Measurements from ENCODE around the gene AGPS. TPM values are rescaled to one million over a fixed set of nuclear protein-coding genes. Genes with fewer than 3 reads are reported as not detected.

Gene AGPS
- polyA plus RNA-seq, 2 of the 4 experiments (the other 2 are of a cell fraction) = 49.8 to 62.1 TPM

- DNase-seq (ENCODE audit: low read depth in 1 of 2, low spot score in 1 of 2) = no peak
- WGBS (ENCODE audit: missing lambda C conversion rate) = 92% methylated on average over 3 of the region's 3 CpGs
- Histone ChIP-seq H3K4me1 (no peaks in the 10 kb centered on the region), H3K4me3 (no peak overlapping the region), H3K4me2 (no peak overlapping the region), H3K9me3 (no peaks in the 10 kb centered on the region), H3K27ac (no peak overlapping the region)
- no peak for FAIRE-seq
- ChIA-PET CTCF (interaction anchor here (0.7 to 4.0 kb wide), 3 partner anchors 25 to 403 kb away, joined by 3 to 14 read pairs (median 4); no protein-coding TSS in a partner anchor), POLR2A (no interaction called here)
- ATAC-seq = no peak
- TF ChIP-seq HEYL (CRISPR knock-in tag; IDR thresholded peaks at IDR 0.05) = no peak
- TF ChIP-seq ESRRA (IDR thresholded peaks at IDR 0.05; ENCODE audit: borderline replicate concordance, low read length) = no peak
- TF ChIP-seq HOXB5 (CRISPR knock-in tag; IDR thresholded peaks at IDR 0.05) = no peak
- TF ChIP-seq NPAS2 (CRISPR knock-in tag; IDR thresholded peaks at IDR 0.05; ENCODE audit: borderline replicate concordance) = no peak
- TF ChIP-seq EHF (CRISPR knock-in tag; IDR thresholded peaks at IDR 0.05) = no peak
- no peak for TF ChIP-seq POLR2A (IDR thresholded peaks at IDR 0.05; ENCODE audit: low read length)
- no peak for TF ChIP-seq HOXA7 (CRISPR knock-in tag; IDR thresholded peaks at IDR 0.05)
- no peak for TF ChIP-seq FOXS1 (CRISPR knock-in tag; IDR thresholded peaks at IDR 0.05)
- TF ChIP-seq TP53 (CRISPR knock-in tag; IDR thresholded peaks at IDR 0.05) = no peak
- no peak for TF ChIP-seq ZNF302 (CRISPR knock-in tag; IDR thresholded peaks at IDR 0.05)
- TF ChIP-seq POLR2AphosphoS2 (conservative IDR thresholded peaks at IDR 0.05; ENCODE audit: low read length) = no peak
- no peak for TF ChIP-seq ZC3H11A (IDR thresholded peaks at IDR 0.05)
- no peak for TF ChIP-seq REST (IDR thresholded peaks at IDR 0.05)
- TF ChIP-seq RARB (CRISPR knock-in tag; IDR thresholded peaks at IDR 0.05) = no peak
- TF ChIP-seq EP300 (IDR thresholded peaks at IDR 0.05) = no peak
These were observed 32.6 kb upstream of the AGPS start for GRCh38 chr2:177359836-177360595.

GRCh38 chr2:177362499-177362898 is 30.1 kb upstream of the AGPS start:
- 85% methylated on average over 3 of the region's 3 CpGs for WGBS (ENCODE audit: missing lambda C conversion rate)
- POLR2A ChIA-PET = no interaction called here
- DNase-seq (ENCODE audit: low read depth in 1 of 2, low spot score in 1 of 2) = no peak
- CTCF ChIA-PET = interaction anchor here (4.0 kb wide), 1 partner anchor 28 kb away, joined by 14 read pairs; no protein-coding TSS in a partner anchor
- no peaks in the 10 kb centered on the region for H3K4me1 ChIP-seq
- FAIRE-seq = no peak
- H3K4me3 ChIP-seq = no peak overlapping the region
- no peak overlapping the region for H3K27ac ChIP-seq
- no peak for ATAC-seq
- H3K9me3 ChIP-seq = no peaks in the 10 kb centered on the region
- H3K4me2 ChIP-seq = no peak overlapping the region
- TF ChIP-seq NFE2L2 (conservative IDR thresholded peaks at IDR 0.05; ENCODE audit: low read length) = no peak
- TF ChIP-seq ESRRA (IDR thresholded peaks at IDR 0.05; ENCODE audit: borderline replicate concordance, low read length) = no peak
- no peak for TF ChIP-seq RNF2 (IDR thresholded peaks at IDR 0.05; ENCODE audit: borderline replicate concordance, low read depth)
- TF ChIP-seq GATA3 (IDR thresholded peaks at IDR 0.05; ENCODE audit: borderline replicate concordance) = no peak
- TF ChIP-seq CHD2 (IDR thresholded peaks at IDR 0.05; ENCODE audit: low read length, partially characterized antibody) = no peak
- TF ChIP-seq ELK1 (IDR thresholded peaks at IDR 0.05; ENCODE audit: low read depth, low read length) = no peak
- no peak for TF ChIP-seq ZC3H11A (IDR thresholded peaks at IDR 0.05)
- no peak for TF ChIP-seq MAZ (IDR thresholded peaks at IDR 0.05; ENCODE audit: borderline replicate concordance, low read depth, low read length)
- TF ChIP-seq ZFP36 (IDR thresholded peaks at IDR 0.05; ENCODE audit: borderline replicate concordance, partially characterized antibody) = no peak
- no peak for TF ChIP-seq MAX (IDR thresholded peaks at IDR 0.05)
- no peak for TF ChIP-seq ATOH8 (CRISPR knock-in tag; IDR thresholded peaks at IDR 0.05; ENCODE audit: low read depth)
- no peak for TF ChIP-seq EHMT2 (IDR thresholded peaks at IDR 0.05; ENCODE audit: low read depth)
- no peak for TF ChIP-seq HDAC2 (IDR thresholded peaks at IDR 0.05)
- no peak for TF ChIP-seq REST (IDR thresholded peaks at IDR 0.05)
- TF ChIP-seq HEYL (CRISPR knock-in tag; IDR thresholded peaks at IDR 0.05) = no peak
- TF ChIP-seq CEBPB (IDR thresholded peaks at IDR 0.05) = no peak
